T-cell (primary cell): ENCODE data around the gene SLC25A11. TPM values are rescaled to one million over a fixed set of nuclear protein-coding genes. Genes with fewer than 3 reads are reported as not detected.
A peak's percentile ranks its signal among the peaks of the same experiment; 100 is the strongest.
"Not testable (repeated sequence)": the region's sequence is repeated elsewhere in the genome, so short reads cannot be mapped to it uniquely, and the experiment has no call there.

Source experiments
- ATAC-seq, 4 experiments: fragments of 200-7000 bp in 3 of 4; fragments of 150-1000 bp in 1 of 4; cut with Tn5 transposase; replicated peaks in 1 of 4; 1 replicate in 3 of 4; 2 replicates in 1 of 4; pipeline ENCODE4 v1.10.0; 2021; ENCODE audit warnings: moderate library complexity in 3 of 4, mild to moderate bottlenecking in 2 of 4, moderate number of reproducible peaks in 1 of 4
- CTCF ChIA-PET, 2 donors: fragments of 300-600 bp; sonication (Branson Sonifier 250); formaldehyde crosslinking; loops; one replicate each; lab custom pipeline; 2022; ENCODE audit warnings: antibody characterized with exemption in 2 of 2; lab: Charles Lee
- POLR2A ChIA-PET, 2 donors: fragments of 300-600 bp; sonication (Branson Sonifier 250); formaldehyde crosslinking; loops; one replicate each; lab custom pipeline; 2022; ENCODE audit warnings: antibody characterized with exemption in 2 of 2; lab: Charles Lee
- DNase-seq, 35 experiments: peaks; one replicate each; pipeline versions ENCODE4 v3.0.0 to v3.0.0-alpha.2; 2013 to 2023
- H3K27ac ChIP-seq: one replicate; pipeline ENCODE4 v1.5.1; 2013; ENCODE audit warnings: low read length
- H3K27me3 ChIP-seq, 2 experiments: replicated peaks in 1 of 2; 1 replicate in 1 of 2; 2 replicates in 1 of 2; pipeline versions ENCODE4 v1.6.1 to v1.7.0; 2013; ENCODE audit warnings: low read length in 1 of 2, mixed read lengths in 1 of 2; ENCODE audit not compliant: control insufficient read depth in 2 of 2, insufficient read depth in 2 of 2; ENCODE audit errors: extremely low read depth in 1 of 2
- H3K36me3 ChIP-seq, 2 donors: 1 replicate in 1 of 2; 2 replicates in 1 of 2; pipeline versions ENCODE4 v1.6.1 to v1.7.0; 2013; ENCODE audit warnings: low read length in 1 of 2; ENCODE audit not compliant: control insufficient read depth in 2 of 2, insufficient read depth in 1 of 2; ENCODE audit errors: extremely low read depth in 1 of 2
- H3K4me1 ChIP-seq, 2 experiments: 1 replicate in 1 of 2; 2 replicates in 1 of 2; pipeline versions ENCODE4 v1.6.1 to v1.7.0; 2013; ENCODE audit warnings: low read length in 2 of 2, mixed read lengths in 1 of 2; ENCODE audit not compliant: insufficient read depth in 2 of 2, control insufficient read depth in 1 of 2; ENCODE audit errors: extremely low read depth in 1 of 2
- H3K4me3 ChIP-seq, 2 donors: 1 replicate in 1 of 2; 2 replicates in 1 of 2; pipeline versions ENCODE4 v1.5.1 to v1.7.0; 2013; ENCODE audit warnings: mild to moderate bottlenecking in 2 of 2, low read length in 1 of 2, moderate library complexity in 1 of 2; ENCODE audit not compliant: control insufficient read depth in 1 of 2; ENCODE audit errors: extremely low read depth in 1 of 2
- H3K9me3 ChIP-seq: 2 replicates; pipeline ENCODE4 v1.7.0; 2013
- H3K27ac Mint-ChIP-seq, 2 donors: one replicate each; pipeline ENCODE4 v1.8.0; 2020 to 2021; ENCODE audit warnings: mild to moderate bottlenecking in 2 of 2, mixed read lengths in 2 of 2
- H3K27me3 Mint-ChIP-seq, 2 donors: one replicate each; pipeline ENCODE4 v1.8.0; 2021 to 2022; ENCODE audit warnings: mixed read lengths in 2 of 2
- H3K36me3 Mint-ChIP-seq: one replicate; pipeline ENCODE4 v1.8.0; 2021; ENCODE audit warnings: mixed read lengths
- H3K4me1 Mint-ChIP-seq, 3 donors: one replicate each; pipeline ENCODE4 v1.8.0; 2020 to 2022; ENCODE audit warnings: mixed read lengths in 3 of 3, mild to moderate bottlenecking in 1 of 3
- H3K4me3 Mint-ChIP-seq, 3 donors: one replicate each; pipeline ENCODE4 v1.8.0; 2020 to 2022; ENCODE audit warnings: mild to moderate bottlenecking in 3 of 3, mixed read lengths in 3 of 3, moderate library complexity in 3 of 3
- H3K9me3 Mint-ChIP-seq, 3 donors: one replicate each; pipeline ENCODE4 v1.8.0; 2020 to 2022; ENCODE audit warnings: mixed read lengths in 3 of 3
- WGBS: methylation state at CpG from one replicate; pipeline ENCODE4 v1.1.5; 2013; ENCODE audit warnings: missing lambda C conversion rate; ENCODE audit not compliant: insufficient coverage; 5-methylcytosine and 5-hydroxymethylcytosine counted together
- total RNA-seq, 35 experiments: library from RNA in 6 of 35; stranded (reverse) in 6 of 35; fragments of 120-200 nt in 1 of 35; gene quantifications; one replicate each; pipeline versions ENCODE4 v1.2.1 to v1.2.4 and lab custom pipeline; 2013 to 2026

SLC25A11 gene
- total RNA-seq, 5 donors from 2014 or later (not counting 1 experiment from before 2014, with no cell fraction given) = 30.9 to 51.6 (median 47.0) TPM

DNA sequence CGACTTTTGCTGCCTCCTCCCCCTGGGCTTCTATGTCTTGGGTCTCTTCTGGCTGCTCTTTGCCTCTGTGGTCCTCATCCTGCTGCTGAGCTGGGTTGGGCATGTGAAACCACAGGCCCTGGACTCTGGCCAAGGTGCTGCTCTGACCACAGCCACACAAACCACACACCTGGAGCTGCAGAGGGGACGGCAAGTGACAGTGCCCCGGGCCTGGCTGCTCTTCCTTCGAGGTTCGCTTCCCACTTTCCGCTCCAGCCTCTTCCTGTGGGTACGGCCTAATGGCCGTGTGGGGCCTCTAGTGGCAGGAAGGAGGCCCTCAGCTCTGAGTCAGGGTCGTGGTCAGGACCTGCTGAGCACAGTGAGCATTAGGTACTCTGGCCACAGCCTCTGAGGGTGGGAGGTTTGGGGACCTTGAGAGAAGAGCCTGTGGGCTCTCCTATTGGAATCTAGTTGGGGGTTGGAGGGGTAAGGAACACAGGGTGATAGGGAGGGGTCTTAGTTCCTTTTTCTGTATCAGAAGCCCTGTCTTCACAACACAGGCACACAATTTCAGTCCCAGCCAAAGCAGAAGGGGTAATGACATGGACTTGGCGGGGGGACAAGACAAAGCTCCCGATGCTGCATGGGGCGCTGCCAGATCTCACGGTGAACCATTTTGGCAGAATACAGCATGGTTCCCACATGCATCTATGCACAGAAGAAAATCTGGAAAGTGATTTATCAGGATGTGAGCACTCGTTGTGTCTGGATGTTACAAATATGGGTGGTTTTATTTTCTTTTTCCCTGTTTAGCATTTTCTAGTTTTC, 5.5 kb downstream of the SLC25A11 start:
- peaks cover 0 to 32% of the 10 kb centered on the region in 2 experiments for H3K4me1 ChIP-seq
- peak in 2 of 35 experiments; percentile 7 to 34 for DNase-seq
- ChIA-PET POLR2A (no interaction called here), CTCF (interaction anchor here in 1 of 2 donors (0.6 to 0.7 kb wide), 3 partner anchors 16 to 527 kb away, joined by 3 to 6 read pairs (median 4); no protein-coding TSS in a partner anchor)
- Mint-ChIP-seq H3K36me3 (peaks cover 24% of the 10 kb centered on the region), H3K27me3 (no peaks in the 10 kb centered on the region), H3K9me3 (no peaks in the 10 kb centered on the region), H3K4me1 (peaks cover 40 to 48% (median 42%) of the 10 kb centered on the region in 3 donors), H3K27ac (peak overlapping the region; percentile 40 to 58), H3K4me3 (peak overlapping the region in 1 of 3 donors; percentile 35)
- no peaks in the 10 kb centered on the region for H3K27me3 ChIP-seq
- H3K9me3 ChIP-seq = no peaks in the 10 kb centered on the region
- peaks cover 3 to 18% of the 10 kb centered on the region in 2 donors for H3K36me3 ChIP-seq
- 4% methylated on average over 9 of the region's 14 CpGs for WGBS
- H3K27ac ChIP-seq = peak overlapping the region; percentile 24
- no peak overlapping the region for H3K4me3 ChIP-seq
- ATAC-seq = peak in 2 of 4 experiments; percentile 26 to 32

DNA sequence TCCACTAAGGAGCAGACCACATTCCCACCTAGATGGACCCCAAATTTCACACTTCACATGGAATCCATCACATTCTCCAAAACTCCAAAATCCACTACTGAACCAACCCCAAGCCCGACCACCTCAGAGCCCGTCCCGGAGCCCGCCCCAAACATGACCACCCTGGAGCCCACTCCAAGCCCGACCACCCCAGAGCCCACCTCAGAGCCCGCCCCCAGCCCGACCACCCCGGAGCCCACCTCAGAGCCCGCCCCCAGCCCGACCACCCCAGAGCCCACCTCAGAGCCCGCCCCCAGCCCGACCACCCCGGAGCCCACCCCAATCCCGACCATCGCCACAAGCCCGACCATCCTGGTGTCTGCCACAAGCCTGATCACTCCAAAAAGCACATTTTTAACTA, 6.2 kb downstream of the SLC25A11 start:
- Mint-ChIP-seq H3K27me3 (no peaks in the 10 kb centered on the region), H3K4me1 (peaks cover 33 to 41% (median 35%) of the 10 kb centered on the region in 3 donors), H3K36me3 (peaks cover 24% of the 10 kb centered on the region), H3K27ac (peak overlapping the region in 1 of 2 donors; percentile 58), H3K9me3 (no peaks in the 10 kb centered on the region), H3K4me3 (peak overlapping the region in 1 of 3 donors; percentile 24)
- no peaks in the 10 kb centered on the region for H3K27me3 ChIP-seq
- ChIA-PET POLR2A (no interaction called here), CTCF (interaction anchor here in 1 of 2 donors (0.6 kb wide), 1 partner anchor 528 kb away, joined by 3 read pairs; no protein-coding TSS in a partner anchor)
- H3K27ac ChIP-seq = no peak overlapping the region
- H3K4me3 ChIP-seq = no peak overlapping the region
- peaks cover 0 to 25% of the 10 kb centered on the region in 2 experiments for H3K4me1 ChIP-seq
- DNase-seq (no peak), ATAC-seq (no peak)
- no peaks in the 10 kb centered on the region for H3K9me3 ChIP-seq
- 54% methylated on average over 10 of the region's 16 CpGs for whole genome bisulfite sequencing
- peaks cover 3 to 18% of the 10 kb centered on the region in 2 donors for H3K36me3 ChIP-seq

DNA sequence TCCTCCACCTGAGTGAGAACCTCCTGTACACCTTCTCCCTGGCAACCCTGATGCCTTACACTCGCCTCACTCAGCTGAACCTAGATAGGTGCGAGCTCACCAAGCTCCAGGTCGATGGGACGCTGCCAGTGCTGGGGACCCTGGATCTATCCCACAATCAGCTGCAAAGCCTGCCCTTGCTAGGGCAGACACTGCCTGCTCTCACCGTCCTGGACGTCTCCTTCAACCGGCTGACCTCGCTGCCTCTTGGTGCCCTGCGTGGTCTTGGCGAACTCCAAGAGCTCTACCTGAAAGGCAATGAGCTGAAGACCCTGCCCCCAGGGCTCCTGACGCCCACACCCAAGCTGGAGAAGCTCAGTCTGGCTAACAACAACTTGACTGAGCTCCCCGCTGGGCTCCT, 7.1 kb downstream of the SLC25A11 start:
- Mint-ChIP-seq H3K4me3 (no peak overlapping the region), H3K9me3 (no peaks in the 10 kb centered on the region), H3K4me1 (peaks cover 24 to 34% (median 29%) of the 10 kb centered on the region in 3 donors), H3K27ac (no peak overlapping the region), H3K36me3 (peaks cover 24% of the 10 kb centered on the region), H3K27me3 (no peaks in the 10 kb centered on the region)
- no peak overlapping the region for H3K4me3 ChIP-seq
- peaks cover 3 to 10% of the 10 kb centered on the region in 2 donors for H3K36me3 ChIP-seq
- 94% methylated on average over 12 of the region's 12 CpGs for WGBS
- ATAC-seq (no peak), DNase-seq (no peak)
- no peaks in the 10 kb centered on the region for H3K27me3 ChIP-seq
- ChIA-PET CTCF (interaction anchor here in 1 of 2 donors (1.0 kb wide), 1 partner anchor 34 kb away, joined by 3 read pairs; the partner anchor contains the start of gene SPAG7), POLR2A (no interaction called here)
- no peaks in the 10 kb centered on the region for H3K9me3 ChIP-seq
- H3K27ac ChIP-seq = no peak overlapping the region
- H3K4me1 ChIP-seq = peaks cover 0 to 16% of the 10 kb centered on the region in 2 experiments

DNA sequence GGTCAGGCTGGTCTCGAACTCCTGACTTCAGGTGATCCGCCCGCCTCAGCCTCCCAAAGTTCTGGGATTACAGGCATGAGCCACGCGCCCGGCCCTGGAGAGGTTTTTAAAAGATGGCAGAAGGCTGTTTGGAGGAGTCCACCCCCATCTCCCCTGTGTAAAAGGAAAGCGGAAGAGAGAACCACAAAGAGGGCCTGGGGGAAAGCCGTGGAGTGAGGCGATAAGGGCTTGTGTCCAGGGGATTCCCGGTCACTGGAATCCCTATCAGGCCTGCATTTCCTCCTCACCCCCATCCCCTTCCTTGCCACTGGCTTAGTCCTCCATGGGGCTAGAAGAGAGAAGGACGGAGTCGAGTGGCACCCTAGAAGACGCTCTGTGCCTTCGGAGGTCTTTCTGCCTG, 7.9 kb downstream of the SLC25A11 start, which contains the start of gene GP1BA:
Gene GP1BA (plus strand): TSS at position 315 of the 400 bp plus-strand sequence. CDS start 328 bp downstream, outside the sequence.
- Histone ChIP-seq H3K9me3 (no peaks in the 10 kb centered on the region), H3K4me1 (peaks cover 0 to 14% of the 10 kb centered on the region in 2 experiments), H3K27ac (no peak within 1 kb of the TSS), H3K4me3 (no peak within 1 kb of the TSS), H3K36me3 (peaks cover 0 to 2% of the 10 kb centered on the region in 2 donors), H3K27me3 (no peaks in the 10 kb centered on the region)
- Mint-ChIP-seq H3K36me3 (peaks cover 20% of the 10 kb centered on the region), H3K4me1 (peaks cover 23 to 32% (median 25%) of the 10 kb centered on the region in 3 donors), H3K4me3 (no peak within 1 kb of the TSS), H3K27ac (no peak within 1 kb of the TSS), H3K27me3 (no peaks in the 10 kb centered on the region), H3K9me3 (no peaks in the 10 kb centered on the region)
- ATAC-seq = no peak
- WGBS = 92% methylated on average over 4 of the region's 14 CpGs
- CTCF ChIA-PET = interaction anchor here in 1 of 2 donors (1.0 kb wide), 1 partner anchor 35 kb away, joined by 3 read pairs; the partner anchor contains the start of gene SPAG7
- DNase-seq = no peak
- POLR2A ChIA-PET = no interaction called here

DNA sequence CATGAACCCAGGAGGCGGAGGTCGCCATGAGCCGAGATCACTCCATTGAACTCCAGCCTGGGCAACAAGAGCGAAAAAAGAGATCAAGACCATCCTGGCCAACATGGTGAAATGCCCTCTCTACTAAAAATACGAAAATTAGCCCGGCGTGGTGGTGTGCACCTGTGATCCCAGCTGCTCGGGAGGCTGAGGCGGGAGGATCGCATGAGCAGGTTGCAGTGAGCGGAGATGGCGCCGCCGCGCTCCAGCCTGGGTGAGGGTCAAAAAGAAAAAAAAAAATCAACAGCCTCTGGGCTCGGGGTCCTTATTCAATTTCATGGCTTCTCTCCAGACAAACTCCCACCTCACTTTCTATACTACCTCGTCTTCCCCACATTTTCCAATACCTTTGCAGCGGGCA, 11.0 kb downstream of the SLC25A11 start:
- Mint-ChIP-seq H3K27me3 (no peaks in the 10 kb centered on the region), H3K9me3 (no peaks in the 10 kb centered on the region), H3K4me1 (peaks cover 10 to 13% (median 12%) of the 10 kb centered on the region in 3 donors), H3K27ac (no peak overlapping the region), H3K4me3 (no peak overlapping the region), H3K36me3 (peaks cover 19% of the 10 kb centered on the region)
- ATAC-seq (no peak), DNase-seq (no peak)
- Histone ChIP-seq H3K4me3 (no peak overlapping the region), H3K36me3 (no peaks in the 10 kb centered on the region), H3K27ac (no peak overlapping the region), H3K9me3 (no peaks in the 10 kb centered on the region), H3K27me3 (no peaks in the 10 kb centered on the region), H3K4me1 (peaks cover 0 to 6% of the 10 kb centered on the region in 2 experiments)
- 97% methylated on average over 15 of the region's 18 CpGs for WGBS
- POLR2A ChIA-PET = no interaction called here
- CTCF ChIA-PET = no interaction called here

DNA sequence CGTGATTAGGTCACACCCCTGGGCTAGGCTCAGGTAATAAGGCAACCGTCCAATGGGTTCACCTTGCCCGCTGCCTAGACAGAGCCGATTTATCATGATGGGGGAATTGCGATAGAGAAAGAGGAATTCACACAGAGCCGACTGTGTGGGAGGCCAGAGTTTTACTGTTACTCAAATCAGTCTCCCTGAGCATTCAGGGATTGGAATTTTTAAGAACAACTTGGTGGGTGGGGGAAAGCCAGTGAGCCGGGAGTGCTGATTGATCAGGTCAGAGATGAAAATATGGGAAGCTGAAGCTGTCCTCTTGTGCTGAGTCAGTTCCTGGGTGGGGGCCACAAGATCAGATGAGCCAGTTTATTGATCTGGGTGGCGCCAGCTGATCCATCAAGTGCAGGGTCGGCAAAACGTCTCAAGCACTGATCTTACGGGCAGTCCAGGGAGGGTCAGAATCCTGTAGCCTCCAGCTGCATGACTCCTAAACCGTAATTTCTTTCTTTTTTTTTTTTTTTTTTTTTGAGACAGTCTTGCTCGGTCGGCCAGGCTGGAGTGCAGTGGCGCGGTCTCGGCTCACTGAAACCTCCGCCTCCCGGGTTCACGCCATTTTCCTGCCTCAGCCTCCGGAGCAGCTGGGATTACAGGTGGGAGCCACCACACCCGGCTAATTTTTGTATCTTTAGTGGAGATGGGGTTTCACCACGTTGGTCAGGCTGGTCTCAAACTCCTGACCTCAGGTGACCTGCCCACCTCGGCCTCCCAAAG, 13.1 kb downstream of the SLC25A11 start:
- DNase-seq, H3K27me3 Mint-ChIP-seq, H3K9me3 ChIP-seq, H3K9me3 Mint-ChIP-seq, H3K36me3 ChIP-seq, H3K27me3 ChIP-seq, H3K4me3 Mint-ChIP-seq, H3K4me1 Mint-ChIP-seq, ATAC-seq, POLR2A ChIA-PET, H3K27ac ChIP-seq, H3K4me1 ChIP-seq, H3K27ac Mint-ChIP-seq, H3K4me3 ChIP-seq: not testable (repeated sequence)
- CTCF ChIA-PET = interaction anchor here in 1 of 2 donors (0.7 kb wide), 1 partner anchor 656 kb away, joined by 3 read pairs; no protein-coding TSS in a partner anchor
- H3K36me3 Mint-ChIP-seq = peaks cover 14% of the 10 kb centered on the region
- 87% methylated on average over 11 of the region's 24 CpGs for WGBS
